Astrocyte of the cerebellum (primary cell): ENCODE measurements around the gene DPP7.

ENCODE experiments used
- DNase-seq: peaks from one replicate; pipeline ENCODE4 v3.0.0-alpha.2; 2011; ENCODE audit warnings: low read depth
- H3K4me3 ChIP-seq: 2 replicates; pipeline ENCODE4 v1.5.1; 2011; ENCODE audit warnings: mild to moderate bottlenecking, low read depth, low read length, moderate library complexity
- in situ Hi-C: cut with HindIII; loops from 2 replicates; pipeline ENCODE4 v1.10.0; 2017; ENCODE audit warnings: low sequenced_read_pairs
- TF ChIP-seq, protein P1 (sequence below): IDR thresholded peaks from 2 replicates; pipeline ENCODE4 v1.5.1; 2012; ENCODE audit warnings: low read length, low read depth, moderate library complexity, mild to moderate bottlenecking; ENCODE audit errors: missing control alignments

DPP7 gene

GRCh38 chr9:137160716-137161557, 46.4 kb upstream of the DPP7 start:
- DNase-seq: no peak
- in situ Hi-C loops: no loop called here
- no peak overlapping the region for H3K4me3 ChIP-seq
- TF ChIP-seq, protein P1, sequence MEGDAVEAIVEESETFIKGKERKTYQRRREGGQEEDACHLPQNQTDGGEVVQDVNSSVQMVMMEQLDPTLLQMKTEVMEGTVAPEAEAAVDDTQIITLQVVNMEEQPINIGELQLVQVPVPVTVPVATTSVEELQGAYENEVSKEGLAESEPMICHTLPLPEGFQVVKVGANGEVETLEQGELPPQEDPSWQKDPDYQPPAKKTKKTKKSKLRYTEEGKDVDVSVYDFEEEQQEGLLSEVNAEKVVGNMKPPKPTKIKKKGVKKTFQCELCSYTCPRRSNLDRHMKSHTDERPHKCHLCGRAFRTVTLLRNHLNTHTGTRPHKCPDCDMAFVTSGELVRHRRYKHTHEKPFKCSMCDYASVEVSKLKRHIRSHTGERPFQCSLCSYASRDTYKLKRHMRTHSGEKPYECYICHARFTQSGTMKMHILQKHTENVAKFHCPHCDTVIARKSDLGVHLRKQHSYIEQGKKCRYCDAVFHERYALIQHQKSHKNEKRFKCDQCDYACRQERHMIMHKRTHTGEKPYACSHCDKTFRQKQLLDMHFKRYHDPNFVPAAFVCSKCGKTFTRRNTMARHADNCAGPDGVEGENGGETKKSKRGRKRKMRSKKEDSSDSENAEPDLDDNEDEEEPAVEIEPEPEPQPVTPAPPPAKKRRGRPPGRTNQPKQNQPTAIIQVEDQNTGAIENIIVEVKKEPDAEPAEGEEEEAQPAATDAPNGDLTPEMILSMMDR: no peak

GRCh38 chr9:137160054-137160425, 45.5 kb upstream of the DPP7 start:
- DNase-seq: no peak
- H3K4me3 ChIP-seq: no peak overlapping the region
- in situ Hi-C loops: no loop called here
- TF ChIP-seq, protein P1: no peak

DNA sequence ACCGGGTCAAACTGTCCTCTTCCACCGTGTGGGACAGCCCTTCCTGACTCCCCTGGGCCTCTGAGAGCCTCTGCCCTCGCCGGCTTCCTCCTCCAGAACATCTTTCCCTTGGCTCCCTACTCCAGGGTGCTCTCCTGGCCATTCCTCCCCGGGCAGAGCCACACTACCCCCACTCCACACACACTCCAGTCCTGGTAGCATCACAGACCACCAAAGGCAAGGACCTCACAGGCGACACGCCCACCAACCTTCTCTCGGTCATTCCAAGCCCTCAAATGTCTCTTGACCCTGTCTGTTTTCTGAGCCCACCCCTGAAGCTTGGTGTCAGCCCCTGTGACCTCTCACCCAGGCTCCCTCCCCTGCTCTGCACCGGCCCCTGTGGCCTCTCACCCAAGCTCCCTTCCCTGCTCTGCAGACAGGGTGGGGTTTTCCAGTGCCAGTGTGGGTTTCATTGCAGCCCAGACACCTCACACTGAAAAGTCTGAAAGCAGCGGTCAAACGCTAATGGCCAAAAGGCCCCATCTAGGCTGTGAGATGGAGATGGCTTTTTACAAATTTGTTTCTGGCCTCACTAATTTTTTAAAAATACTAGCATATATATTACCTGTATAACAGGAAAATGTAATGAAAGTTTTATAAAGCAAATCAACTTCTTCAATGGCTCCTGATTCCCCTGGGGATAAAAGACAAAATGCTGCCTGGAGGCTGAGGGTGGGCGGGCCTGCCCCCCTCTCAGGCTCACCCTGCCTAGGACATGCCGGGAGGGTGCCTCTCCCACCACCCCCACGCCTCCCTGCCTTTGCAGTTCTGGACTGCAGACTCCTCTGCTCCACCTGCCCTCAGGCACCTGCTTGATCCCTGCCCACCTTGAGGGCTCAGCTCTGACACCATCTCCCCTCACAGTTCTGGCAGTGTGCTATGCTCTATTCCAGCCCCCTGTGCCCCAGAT, 44.8 kb upstream of the DPP7 start:
- in situ Hi-C loops: no loop called here
- H3K4me3 ChIP-seq: no peak overlapping the region
- TF ChIP-seq, protein P1: no peak
- no peak for DNase-seq

DNA sequence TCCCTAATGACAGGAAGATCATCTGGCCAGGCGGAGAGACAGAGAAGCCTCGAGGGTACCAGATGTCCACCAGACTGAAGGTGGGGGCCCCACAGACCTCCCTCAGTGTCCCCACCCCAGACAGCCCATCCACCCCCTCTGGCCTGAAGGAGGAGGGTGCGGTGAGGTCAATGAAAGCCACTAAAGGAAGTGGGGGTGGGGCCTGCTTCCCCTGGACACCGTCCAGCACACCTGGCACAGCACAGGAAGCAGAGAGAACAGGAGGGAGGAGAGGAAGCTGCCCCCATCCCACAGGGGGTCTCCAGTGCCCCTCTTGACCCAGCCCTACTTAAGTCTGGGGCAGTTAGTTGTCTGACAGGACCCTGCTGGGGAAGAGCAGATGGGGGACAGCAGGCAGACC, 44.1 kb upstream of the DPP7 start:
- TF ChIP-seq, protein P1: no peak
- no peak overlapping the region for H3K4me3 ChIP-seq
- in situ Hi-C loops: no loop called here
- no peak for DNase-seq

- no peak overlapping the region for H3K4me3 ChIP-seq
- TF ChIP-seq, protein P1: no peak
- in situ Hi-C loops: no loop called here
- no peak for DNase-seq
Observed at GRCh38 chr9:137157618-137158415, 43.3 kb upstream of the DPP7 start.
